ENCODE data around the gene BABAM1.

GRCh38 chr19:17259934-17260333 is 7.3 kb upstream of the BABAM1 start:
- TF ChIP-seq CTCF (IDR thresholded peaks at IDR 0.05): no peak
- no peak for TF ChIP-seq TCF7L2 (IDR thresholded peaks at IDR 0.05; ENCODE audit: low read depth, low read length)
